ENCODE data around the gene C1orf115.
"Not testable (repeated sequence)": the region's sequence is repeated elsewhere in the genome, so short reads cannot be mapped to it uniquely, and the experiment has no call there.

The C1orf115 gene

DNA sequence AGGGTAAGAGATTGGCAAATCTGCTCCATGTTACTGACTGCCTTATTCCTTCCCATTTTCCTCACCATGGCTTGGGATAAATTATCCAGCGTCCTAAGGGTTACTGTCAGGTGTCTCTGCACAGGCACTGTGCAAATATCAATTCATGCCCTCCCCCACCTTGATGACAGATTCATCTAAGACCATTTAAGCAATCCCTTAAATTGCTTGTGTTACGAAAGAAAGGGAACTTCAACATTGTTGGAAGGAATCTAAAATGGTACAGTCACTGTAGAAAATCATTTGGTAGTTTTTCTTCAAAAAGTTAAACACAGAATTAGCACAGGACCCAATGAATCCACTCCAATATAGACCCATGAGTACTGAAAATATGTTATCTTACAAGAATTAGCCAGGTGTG, 40.3 kb downstream of the C1orf115 start:
- DNase-seq, result no peak

DNA sequence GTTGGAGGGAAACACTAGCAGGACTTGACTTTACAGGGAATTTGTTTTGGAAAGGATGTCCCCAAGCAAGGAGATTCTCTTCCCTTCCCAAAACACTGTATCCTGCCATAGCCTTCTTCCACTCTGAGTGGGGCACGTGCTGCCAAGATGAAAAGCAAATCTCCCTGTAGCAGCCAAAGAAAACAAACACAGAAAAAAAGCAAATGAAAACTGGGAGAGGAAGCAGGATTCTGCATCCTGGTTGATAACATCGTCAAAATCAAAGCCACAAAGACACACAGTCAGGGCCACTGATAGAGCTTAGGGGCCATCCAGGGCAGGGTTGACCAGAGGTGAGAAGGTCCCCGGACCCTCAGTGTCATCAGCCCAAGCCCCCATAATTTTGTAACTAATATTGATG, 42.0 kb downstream of the C1orf115 start:
- DNase-seq, result no peak

DNA sequence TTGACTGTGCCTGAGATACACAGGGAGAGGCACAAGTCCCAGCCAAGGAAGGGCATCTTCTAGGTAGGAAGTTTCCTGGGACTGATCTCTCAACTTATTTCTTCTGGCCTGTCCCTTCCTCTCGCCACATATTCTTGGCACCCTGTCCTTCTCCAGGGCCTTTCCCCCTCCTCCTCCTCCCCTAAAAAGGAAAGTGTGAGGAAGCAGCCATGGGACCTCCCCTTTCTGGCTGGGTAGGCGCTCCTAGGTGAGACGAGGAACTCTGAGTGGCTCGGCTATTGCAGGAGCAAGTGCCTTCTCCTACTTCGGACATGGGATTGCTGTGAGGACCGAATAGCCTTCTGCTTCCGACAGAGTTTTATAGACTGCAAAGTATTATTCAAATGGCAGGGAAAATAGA, 42.5 kb downstream of the C1orf115 start:
- DNase-seq, result no peak

DNA sequence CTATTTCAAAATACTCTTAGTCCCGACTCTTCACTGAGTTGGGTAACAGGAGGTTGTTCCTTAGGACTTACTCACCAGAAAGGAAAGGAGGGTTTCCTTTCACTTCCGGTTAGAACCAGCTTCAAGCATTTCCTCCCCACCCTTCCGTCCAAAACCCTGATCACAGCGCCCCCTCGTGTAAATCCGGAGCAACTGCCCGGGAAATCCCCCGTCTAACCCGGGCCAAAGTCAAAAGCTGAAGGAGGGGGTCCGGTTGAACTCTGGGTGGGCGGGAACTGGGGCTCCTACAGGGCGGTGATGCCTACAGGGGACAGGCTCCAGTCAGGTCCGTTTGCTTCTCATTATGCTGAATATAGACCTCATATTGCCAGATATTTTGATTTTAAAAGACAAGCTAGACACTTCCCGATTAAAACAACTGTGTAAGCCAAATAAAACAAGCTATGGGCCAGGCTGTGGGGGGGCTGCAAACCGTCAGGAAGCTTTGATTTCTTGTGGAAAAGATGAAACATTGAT, 43.0 kb downstream of the C1orf115 start:
- DNase-seq, result peak; percentile 89

DNA sequence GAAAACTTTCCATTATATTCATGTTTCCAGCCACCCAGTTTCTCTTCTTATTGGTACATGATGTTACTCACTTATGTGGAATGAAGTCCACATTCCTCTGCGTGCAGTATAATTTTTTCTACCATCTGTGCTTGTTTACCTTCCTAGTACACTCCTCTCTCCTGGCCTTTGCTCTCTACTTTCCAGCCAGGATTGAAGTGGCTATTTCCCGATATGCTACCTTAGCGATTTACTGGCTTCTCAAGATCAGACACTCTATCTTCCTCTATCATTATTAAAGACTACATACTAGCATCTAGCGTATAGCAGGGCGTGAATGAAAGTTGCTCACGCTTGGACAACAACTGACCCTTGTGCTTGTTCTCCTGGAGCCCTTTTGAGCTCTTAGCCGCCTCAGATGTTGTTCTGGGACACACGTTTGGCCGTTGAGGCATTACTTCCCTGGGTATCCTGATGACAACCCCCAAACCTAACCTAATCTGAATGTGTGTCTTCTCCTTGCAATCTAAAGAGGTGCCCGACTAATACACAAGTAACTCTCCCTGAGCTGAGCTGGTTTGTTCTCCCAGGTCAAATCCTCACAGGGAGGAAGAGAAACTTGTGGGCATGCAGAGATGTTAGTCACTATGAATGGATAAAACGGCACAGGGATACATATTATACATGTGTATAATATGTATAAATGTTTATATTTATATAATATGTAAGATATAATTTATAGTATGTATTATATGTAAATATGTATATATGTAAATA, 44.6 kb downstream of the C1orf115 start:
- no peak for DNase-seq

DNA sequence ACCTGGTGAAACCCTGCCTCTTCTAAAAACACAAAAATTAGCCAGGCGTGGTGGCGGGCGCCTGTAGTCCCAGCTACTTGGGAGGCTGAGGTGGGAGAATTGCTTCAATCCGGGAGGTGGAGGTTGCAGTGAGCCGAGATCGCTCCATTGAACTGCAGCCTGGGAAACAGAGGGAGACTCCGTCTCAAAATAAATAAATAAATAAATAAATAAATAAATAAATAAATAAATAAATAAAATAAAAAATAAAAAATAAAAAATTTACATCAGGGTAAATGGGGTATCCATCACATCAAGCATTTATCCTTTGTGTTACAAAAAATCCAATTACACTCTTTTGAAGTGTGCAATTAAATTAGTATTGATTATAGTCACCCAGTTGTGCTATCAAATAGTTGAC, 46.1 kb downstream of the C1orf115 start:
- DNase-seq, result not testable (repeated sequence)

DNA sequence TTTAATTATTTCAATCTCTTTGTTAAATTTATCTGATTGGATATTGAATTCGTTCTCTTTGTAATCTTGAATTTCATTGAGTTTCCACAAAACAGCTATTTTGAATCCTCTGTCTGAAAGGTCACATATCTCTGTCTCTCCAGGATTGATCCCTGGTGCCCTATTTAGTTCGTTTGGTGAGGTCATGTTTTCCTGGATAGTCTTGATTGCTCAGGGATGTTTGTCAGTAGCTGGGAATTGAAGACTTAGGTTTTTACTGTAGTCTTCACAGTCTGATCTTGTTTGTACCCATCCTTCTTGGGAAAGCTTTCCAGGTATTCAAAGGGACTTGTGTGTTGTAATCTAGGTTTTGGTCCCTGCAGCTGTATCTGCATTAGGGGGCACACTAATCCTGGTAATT, 51.2 kb downstream of the C1orf115 start:
- DNase-seq, result no peak

DNA sequence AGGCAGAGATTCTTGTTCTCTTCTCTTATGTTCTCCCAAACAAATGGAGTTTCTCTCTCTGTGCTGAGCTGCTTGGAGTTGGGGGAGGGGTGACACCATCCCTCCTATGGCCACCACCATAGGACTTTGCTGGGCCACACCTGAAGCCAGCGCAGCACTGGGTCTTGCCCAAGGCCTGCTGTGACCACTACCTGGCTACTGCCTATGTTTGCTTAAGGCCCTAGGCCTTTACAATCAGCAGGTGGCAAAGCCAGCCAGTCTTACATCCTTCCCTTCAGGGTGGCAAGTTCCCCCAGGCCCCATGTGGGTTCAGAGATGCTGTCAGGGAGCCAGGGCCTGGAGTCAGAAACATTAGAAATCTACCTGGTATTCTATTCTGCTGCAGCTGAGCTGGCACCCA, 51.7 kb downstream of the C1orf115 start:
- no peak for DNase-seq

DNA sequence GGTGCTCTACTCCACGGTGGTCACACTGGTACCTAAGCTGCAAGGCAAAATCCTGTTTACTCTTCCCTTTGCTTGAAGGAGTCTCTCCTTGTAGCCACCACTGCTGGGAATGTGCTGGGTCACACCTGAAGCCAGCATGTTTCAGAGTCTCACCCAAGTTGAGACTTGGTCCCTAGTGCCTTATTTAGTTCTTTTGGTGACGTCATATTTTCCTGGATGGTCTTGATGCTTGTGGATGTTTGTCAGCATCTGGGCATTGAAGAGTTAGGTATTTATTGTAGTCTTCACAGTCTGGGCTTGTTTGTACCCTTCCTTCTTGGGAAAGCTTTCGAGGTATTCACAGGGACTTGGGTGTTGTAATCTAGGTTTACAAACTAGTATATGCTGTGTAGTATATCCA, 52.4 kb downstream of the C1orf115 start:
- no peak for DNase-seq

DNA sequence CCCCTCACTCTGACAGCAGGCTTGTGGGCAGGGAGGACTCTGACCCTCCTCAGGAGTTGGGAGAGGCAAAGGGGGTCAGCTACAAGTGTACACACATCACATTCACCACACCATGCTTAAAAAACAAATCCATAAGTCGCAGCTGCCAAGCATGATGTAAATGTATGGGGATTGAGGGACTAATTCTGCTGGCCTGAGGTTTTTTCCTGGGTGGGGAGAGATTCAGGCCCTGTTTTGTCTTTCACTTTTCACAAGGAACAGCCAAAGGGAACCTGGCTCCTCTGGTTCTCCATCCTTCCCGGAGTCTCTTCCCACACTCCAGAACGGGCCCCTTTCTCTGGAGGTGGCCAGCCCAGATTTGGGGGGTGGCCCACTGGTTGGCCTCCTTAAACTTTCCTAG, 56.7 kb downstream of the C1orf115 start:
- DNase-seq, result no peak

DNA sequence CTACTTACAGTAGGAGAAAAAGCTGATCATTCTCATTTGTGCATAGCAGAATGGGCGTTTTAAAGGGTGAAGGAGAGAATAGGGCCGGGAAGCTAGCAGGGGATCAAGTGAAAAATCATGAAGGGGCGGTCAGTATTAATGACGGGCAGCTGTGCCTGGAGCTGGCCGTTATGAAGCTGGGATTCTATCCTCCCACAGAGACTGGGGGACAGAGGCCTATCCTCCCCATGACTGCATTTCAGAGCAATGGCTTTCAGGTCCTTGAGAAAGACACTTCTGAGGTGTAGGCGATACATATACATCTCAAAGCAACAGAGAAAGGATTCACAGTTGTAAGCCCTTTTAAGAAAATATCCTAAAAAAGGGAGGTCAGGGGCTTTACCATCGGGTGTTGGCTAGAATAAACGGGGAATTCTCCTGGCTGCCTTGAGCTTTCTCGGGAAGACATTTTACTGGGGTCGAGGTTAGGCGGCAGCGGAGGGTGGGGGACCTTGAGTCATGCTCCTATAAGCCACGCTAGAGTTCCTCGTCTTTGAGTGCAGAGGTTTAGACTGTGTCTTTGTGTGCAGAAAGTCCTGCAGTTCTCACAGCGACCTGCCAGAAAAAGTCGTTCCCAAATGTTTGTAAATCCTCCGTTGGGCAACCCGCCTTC, 57.4 kb downstream of the C1orf115 start:
- no peak for DNase-seq

DNA sequence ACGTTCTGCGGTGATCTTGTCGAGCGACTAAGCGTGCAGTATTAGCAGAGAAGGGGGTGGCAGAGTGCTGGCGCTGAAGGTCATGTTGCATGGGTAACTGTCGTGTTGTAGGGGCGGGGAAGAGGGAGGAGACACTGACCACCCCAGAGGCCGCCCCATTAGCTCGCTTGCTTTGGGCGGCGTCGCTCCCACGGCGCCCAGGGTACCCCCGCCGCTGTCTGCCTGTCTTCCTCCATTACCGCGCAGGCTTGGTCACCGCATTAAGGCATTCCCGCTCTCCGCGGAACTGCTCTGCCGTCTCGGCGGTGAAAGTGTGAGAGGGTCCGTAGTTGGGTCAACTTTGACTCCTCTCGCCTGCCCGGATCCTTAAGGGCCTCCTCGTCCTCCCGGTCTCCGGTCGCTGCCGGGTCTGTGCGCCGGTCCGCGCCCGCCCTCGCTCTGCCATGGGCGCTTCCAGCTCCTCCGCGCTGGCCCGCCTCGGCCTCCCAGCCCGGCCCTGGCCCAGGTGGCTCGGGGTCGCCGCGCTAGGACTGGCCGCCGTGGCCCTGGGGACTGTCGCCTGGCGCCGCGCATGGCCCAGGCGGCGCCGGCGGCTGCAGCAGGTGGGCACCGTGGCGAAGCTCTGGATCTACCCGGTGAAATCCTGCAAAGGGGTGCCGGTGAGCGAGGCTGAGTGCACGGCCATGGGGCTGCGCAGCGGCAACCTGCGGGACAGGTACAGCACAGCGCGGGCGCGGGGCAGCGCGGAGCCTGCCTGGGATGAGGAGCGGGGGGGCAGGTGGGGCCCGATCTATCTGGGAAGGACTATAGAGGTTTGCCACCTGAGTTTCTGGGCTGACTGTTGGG, 58.1 kb downstream of the C1orf115 start, which contains the start of gene MTARC2:
TSS of gene MTARC2 (plus strand) at position 234 of the 846 bp plus-strand sequence. CDS start at position 444, 210 bp downstream.
- DNase-seq, result no peak
